ENCODE measurements around the gene TMEM125.

Gene TMEM125

DNA sequence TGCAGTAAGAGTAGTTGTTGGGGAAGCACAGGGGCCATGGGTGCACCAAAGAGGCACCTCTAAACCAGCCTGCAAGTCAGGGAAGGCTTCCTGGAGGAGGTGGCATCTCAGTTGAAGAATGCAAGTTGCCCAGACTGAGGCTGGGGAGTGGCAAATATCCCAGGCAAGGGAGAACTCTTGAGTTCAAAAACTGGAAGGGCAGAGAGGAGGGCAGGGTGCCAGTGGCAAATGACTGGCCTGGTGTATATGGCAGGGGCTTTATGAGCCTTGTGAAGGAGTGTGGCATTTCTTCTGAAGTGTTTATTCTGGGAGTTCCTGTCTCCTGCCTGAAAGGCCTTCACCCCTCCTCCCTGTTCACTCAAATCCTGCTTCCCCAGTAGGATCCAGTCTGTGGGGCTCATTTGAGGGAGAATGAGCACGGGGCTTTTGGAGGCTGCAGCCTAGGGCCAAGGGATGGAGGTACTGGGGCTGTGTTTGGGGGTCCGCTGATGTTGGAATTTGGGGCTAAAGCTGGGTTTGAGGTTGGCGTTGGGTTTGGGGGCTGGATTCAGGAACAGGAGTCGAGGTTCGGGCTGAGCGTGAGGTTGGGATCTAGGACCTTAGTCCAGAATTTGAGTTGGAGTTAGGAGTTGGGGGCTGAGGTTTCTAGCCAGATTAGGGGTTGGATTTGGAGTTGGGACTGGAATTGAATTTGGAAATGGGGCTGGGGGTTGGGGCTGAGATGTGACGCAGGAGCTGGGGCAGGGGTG is at the start of gene TMEM125:
Gene TMEM125 (plus strand): TSS at position 357 of the 749 bp plus-strand sequence. CDS start 2,740 bp downstream, outside the sequence.
- peaks cover 30% of the 10 kb centered on the region for H3K4me1 Mint-ChIP-seq
- no peaks in the 10 kb centered on the region for H3K36me3 Mint-ChIP-seq
- H3K4me3 Mint-ChIP-seq, result peak within 1 kb of the TSS; percentile 38
- no peak within 1 kb of the TSS for H3K27ac Mint-ChIP-seq
- DNase-seq (ENCODE audit: low spot score in 2 of 2) (no peak), ATAC-seq (no peak)
- H3K9me3 Mint-ChIP-seq, result peaks cover 3% of the 10 kb centered on the region

DNA sequence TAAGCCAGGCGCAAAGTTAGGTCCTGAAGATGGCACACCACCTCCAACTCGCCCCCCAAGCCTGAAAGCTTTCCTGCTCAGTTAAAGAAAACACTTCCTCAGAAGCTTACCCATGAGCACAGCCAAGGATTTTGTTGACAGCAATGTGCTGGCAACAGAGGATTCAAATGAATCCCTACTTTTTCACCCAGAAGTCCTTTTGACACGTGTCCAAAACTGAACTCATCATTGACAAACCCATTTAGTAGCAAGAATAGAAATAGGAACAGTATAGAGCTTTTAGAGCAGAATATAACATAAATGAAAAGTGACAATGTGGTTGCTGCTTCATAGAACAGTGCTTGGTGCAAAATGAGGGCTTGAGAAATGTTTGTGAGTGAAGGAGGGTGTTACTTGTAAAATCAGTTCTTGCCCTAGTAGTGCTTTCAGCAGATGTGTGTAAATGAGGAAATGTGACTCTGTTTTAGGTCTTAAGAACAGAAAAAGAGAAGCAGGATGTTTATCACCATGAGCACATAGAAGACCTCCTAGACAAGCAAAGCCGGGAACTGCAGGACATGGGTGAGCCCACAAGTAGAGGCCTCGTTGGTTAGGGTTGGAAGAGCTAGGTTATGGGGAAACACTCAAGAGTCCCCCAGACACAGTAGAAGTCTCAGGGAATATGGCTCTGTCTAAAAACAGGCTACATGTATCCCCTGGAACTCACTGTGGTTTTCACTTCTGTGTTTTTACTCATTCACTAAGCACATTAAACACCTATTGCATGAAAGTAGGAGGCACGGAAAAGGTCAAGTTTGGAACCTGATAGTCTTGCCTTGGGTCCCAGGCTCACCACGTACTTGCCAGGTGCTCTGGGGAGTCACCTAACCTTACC is 48.6 kb upstream of the TMEM125 start:
- Mint-ChIP-seq H3K36me3 (no peaks in the 10 kb centered on the region), H3K27ac (peak overlapping the region; percentile 1), H3K4me1 (no peaks in the 10 kb centered on the region), H3K4me3 (no peak overlapping the region), H3K9me3 (no peaks in the 10 kb centered on the region)
- no peak for DNase-seq (ENCODE audit: low spot score in 2 of 2)
- ATAC-seq, result no peak

DNA sequence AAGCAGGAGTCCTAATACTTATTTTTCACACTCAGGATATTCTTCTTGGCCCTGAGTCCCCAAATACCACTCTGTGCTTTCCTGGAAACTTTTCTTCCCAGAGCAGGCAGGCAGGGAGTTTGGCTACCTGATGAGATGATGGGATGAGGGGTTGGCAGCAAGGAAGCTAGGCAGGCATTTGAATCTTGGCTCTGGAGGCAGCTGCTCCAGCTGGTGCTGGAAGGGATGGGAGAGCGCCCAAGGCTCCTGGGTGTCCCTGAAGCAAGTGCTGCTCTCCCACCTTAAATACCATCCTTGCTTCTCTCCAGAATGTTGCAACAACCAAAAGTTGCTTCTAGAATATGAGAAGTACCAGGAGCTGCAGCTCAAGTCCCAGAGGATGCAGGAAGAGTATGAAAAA is 48.0 kb upstream of the TMEM125 start:
- no peak for ATAC-seq
- no peak for DNase-seq (ENCODE audit: low spot score in 2 of 2)
- Mint-ChIP-seq H3K27ac (no peak overlapping the region), H3K36me3 (no peaks in the 10 kb centered on the region), H3K4me1 (no peaks in the 10 kb centered on the region), H3K9me3 (no peaks in the 10 kb centered on the region), H3K4me3 (no peak overlapping the region)

DNA sequence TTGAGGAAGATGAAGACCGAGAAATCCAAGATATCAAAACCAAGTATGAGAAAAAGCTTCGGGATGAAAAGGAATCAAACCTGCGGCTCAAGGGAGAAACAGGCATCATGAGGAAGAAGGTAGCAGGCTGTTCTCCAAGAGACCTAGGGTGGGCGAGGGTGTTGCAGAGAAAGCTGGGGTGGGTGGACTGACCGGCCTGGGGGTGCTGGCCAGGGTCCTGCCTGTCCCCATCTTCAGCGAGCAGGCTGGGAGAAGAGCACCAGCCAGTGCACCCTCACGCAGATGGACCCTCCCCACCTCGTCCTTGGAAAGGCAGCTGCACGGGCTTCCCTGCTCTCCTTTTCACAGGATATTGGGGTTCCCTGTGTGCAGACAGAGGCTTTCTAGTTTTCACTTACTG is 46.9 kb upstream of the TMEM125 start:
- no peaks in the 10 kb centered on the region for H3K9me3 Mint-ChIP-seq
- no peaks in the 10 kb centered on the region for H3K36me3 Mint-ChIP-seq
- DNase-seq (ENCODE audit: low spot score in 2 of 2), result no peak
- no peaks in the 10 kb centered on the region for H3K4me1 Mint-ChIP-seq
- no peak for ATAC-seq
- no peak overlapping the region for H3K27ac Mint-ChIP-seq
- no peak overlapping the region for H3K4me3 Mint-ChIP-seq

DNA sequence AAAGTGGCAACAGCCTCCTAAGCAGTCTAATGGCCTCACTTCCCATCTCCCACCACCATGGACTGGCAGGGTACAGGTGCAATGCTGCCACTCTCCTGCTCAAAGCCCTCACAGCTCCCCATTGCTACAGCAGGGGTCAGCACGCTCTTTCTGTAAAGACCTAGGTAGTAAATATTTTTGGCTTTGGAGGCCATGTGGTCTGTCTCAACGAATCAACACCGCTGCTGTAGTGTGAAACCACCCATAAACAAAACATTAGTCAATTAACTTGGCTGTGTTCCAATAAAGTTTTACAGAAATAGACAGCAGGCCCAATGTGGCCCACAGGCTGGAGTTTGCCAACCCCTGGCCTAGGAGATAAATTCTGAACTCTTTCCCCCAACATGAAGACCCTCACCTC is 44.6 kb upstream of the TMEM125 start:
- Mint-ChIP-seq H3K36me3 (no peaks in the 10 kb centered on the region), H3K4me3 (no peak overlapping the region), H3K27ac (peak overlapping the region; percentile 7), H3K4me1 (no peaks in the 10 kb centered on the region), H3K9me3 (no peaks in the 10 kb centered on the region)
- no peak for ATAC-seq
- DNase-seq (ENCODE audit: low spot score in 2 of 2), result no peak

DNA sequence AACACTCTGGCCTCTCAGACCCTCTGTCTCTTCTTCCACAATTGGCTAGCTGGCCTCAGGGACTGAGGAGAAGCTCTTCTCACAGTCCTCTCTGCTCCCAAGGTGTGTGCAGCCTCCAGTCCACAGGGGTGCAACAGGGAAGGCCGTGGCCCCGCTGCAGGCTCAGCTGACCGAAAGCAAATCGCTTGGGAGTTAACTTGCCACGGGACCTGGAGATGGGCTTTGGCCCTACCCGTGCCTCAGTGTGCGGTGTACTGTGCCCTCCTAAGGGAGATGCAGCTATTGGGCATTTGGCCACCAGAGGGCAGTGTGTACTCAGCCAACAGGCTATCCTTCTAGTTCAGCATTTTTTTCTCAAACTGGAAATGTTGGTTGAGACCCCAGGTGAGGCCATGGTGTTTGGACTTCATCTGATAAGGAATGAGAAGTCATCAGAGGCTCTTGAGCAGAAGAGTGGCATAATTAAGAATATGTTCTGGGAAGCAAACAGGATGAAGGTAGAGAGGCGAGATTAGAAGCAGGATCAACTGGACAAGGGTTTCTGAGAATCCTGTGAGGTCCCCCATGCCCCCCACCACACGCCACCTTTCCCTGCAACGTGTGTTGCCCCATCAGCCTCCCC is 42.5 kb upstream of the TMEM125 start:
- ATAC-seq, result peak; percentile 85
- H3K36me3 Mint-ChIP-seq, result no peaks in the 10 kb centered on the region
- DNase-seq (ENCODE audit: low spot score in 2 of 2), result peak; percentile 79 to 93
- no peaks in the 10 kb centered on the region for H3K9me3 Mint-ChIP-seq
- no peaks in the 10 kb centered on the region for H3K4me1 Mint-ChIP-seq
- H3K27ac Mint-ChIP-seq, result no peak overlapping the region
- no peak overlapping the region for H3K4me3 Mint-ChIP-seq

DNA sequence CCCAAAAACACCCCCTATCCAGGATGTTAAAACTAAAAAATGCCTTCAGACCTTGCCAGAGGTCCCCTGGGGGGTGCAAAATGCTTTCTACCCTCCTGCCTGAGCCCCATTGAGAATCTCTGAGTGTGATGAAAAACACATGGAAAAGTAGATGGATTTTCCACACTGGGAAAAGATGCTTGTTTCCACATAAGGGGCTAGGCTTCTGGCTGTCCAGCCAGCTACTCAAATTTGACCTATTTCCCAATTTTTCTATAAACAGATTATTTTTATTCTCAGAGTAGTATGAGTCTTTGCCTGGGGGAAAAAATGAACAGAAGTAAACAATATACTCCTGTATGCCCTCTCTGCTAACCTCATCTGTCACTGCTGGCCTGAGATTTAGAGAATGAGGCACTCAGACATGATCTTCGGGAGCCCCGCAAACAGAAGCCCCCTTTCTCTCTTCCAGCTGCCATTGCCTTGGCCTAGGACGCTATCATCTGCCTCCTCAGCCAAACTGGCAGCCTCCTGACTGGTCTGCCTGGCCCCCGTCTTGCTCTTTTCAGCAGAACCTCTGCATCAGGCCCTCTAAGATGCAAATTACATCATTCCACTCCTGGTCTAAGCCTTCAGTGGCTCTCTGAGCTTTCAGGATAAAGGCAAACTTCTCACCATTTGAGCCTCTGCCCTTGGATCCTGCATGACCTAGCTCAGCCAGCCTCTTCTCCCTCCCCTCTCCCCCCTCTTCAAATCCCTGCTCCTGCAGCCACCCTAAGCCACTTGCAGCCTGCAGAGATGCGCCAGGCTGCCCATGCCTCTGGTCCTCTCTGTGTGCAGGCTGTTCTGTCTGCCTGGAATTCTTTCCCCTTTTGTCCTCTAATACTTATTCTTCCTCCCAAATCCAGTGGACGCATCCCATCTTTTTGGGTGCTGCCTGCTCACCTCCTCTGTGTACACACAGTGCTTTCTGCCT is 39.7 kb upstream of the TMEM125 start:
- no peak overlapping the region for H3K27ac Mint-ChIP-seq
- H3K9me3 Mint-ChIP-seq, result no peaks in the 10 kb centered on the region
- no peaks in the 10 kb centered on the region for H3K4me1 Mint-ChIP-seq
- no peak for DNase-seq (ENCODE audit: low spot score in 2 of 2)
- ATAC-seq, result no peak
- H3K36me3 Mint-ChIP-seq, result no peaks in the 10 kb centered on the region
- no peak overlapping the region for H3K4me3 Mint-ChIP-seq

DNA sequence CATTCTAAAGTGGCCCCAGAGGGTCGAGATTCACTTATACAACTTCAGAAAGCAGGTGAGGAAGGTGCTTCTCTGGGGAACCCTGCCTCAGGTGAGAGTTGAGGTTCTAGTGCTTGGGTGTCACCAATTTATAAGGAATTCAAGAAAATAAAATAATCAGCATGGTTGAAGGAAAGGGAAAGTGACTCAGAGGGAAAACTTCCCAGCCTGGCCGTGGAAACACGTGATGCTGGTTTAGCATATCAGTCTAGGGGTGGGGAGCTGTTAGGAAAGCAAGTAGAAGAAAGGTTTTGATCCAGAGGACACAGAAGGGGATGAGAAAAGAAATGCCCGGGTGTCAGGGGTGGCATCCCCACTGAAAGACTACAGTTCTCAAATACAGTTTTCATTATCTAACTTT is 37.7 kb upstream of the TMEM125 start:
- ATAC-seq (no peak), DNase-seq (ENCODE audit: low spot score in 2 of 2) (no peak)
- H3K27ac Mint-ChIP-seq, result no peak overlapping the region
- H3K36me3 Mint-ChIP-seq, result no peaks in the 10 kb centered on the region
- H3K4me3 Mint-ChIP-seq, result no peak overlapping the region
- no peaks in the 10 kb centered on the region for H3K4me1 Mint-ChIP-seq
- no peaks in the 10 kb centered on the region for H3K9me3 Mint-ChIP-seq

DNA sequence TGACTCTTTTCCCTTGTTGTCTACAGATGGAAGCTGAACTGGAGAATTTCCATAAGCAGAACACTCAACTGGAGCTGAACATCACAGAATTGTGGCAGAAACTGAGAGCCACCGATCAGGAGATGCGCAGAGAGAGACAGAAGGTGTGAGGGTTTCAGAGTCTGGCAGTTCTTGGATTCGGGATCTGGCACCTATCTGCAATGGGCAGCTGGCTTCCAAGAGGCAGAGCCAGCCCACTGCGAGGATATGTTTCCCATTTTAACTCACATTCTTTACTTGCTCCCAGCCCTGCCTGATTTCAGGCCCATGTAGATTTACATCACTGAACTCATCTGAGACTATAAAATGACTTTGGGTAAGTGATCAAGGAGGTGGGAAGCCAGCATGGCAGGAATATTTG is 37.3 kb upstream of the TMEM125 start:
- Mint-ChIP-seq H3K4me1 (no peaks in the 10 kb centered on the region), H3K36me3 (no peaks in the 10 kb centered on the region), H3K9me3 (no peaks in the 10 kb centered on the region), H3K27ac (no peak overlapping the region), H3K4me3 (no peak overlapping the region)
- DNase-seq (ENCODE audit: low spot score in 2 of 2), result no peak
- no peak for ATAC-seq

DNA sequence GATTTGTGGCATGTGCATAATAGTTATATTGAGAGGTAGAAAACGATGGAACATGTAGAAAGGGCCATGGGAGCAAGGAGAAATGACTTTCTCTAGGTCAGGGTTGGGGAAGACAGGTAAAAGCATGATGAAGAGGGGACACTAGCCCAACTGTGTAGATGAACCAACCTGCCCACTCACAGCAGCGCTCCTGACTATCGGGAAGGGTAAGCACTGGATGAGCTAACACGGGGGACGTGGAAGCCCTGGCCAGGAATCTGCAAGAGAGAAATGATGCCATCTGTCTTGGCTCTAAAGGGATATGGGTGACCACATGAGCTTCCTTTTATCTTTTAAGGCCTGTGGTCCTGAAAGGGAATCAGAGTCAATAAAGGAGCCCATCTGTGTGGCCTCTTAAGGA is 36.2 kb upstream of the TMEM125 start:
- Mint-ChIP-seq H3K36me3 (no peaks in the 10 kb centered on the region), H3K9me3 (no peaks in the 10 kb centered on the region), H3K4me3 (no peak overlapping the region), H3K27ac (no peak overlapping the region), H3K4me1 (no peaks in the 10 kb centered on the region)
- ATAC-seq, result no peak
- DNase-seq (ENCODE audit: low spot score in 2 of 2), result no peak

DNA sequence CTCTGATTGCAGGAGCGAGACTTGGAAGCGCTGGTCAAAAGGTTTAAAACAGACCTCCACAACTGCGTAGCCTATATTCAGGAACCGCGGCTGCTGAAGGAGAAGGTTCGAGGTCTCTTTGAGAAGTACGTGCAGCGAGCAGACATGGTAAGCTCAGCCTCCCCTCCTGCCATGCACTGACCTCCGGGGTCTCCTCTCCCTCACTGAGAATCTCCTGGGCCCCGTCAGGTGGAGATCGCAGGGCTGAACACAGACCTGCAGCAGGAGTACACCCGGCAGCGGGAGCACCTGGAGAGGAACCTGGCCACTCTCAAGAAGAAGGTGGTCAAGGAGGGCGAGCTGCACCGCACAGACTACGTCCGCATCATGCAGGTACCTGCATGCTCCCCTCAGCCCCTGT is 35.5 kb upstream of the TMEM125 start:
- no peaks in the 10 kb centered on the region for H3K9me3 Mint-ChIP-seq
- H3K4me3 Mint-ChIP-seq, result no peak overlapping the region
- no peak overlapping the region for H3K27ac Mint-ChIP-seq
- no peak for DNase-seq (ENCODE audit: low spot score in 2 of 2)
- no peak for ATAC-seq
- no peaks in the 10 kb centered on the region for H3K4me1 Mint-ChIP-seq
- H3K36me3 Mint-ChIP-seq, result no peaks in the 10 kb centered on the region

DNA sequence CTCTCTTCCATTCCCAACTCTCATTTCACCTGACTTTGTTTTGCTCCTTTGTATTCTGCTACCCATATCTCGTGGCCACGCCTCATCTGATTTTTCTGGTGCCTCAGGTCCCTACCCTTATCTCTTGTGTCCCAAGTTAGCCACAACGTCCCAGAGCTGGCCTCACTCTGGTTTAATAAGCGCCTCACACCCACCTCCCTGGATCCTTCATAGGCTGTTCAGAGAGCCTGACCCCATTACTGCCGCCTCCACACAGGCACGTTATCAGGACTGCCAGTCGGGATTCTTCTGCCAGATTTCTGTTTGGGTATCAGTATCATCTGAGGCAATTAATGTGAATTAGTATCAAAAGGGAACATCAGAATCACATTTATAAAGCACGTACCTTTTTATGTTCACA is 34.7 kb upstream of the TMEM125 start:
- no peak overlapping the region for H3K27ac Mint-ChIP-seq
- H3K9me3 Mint-ChIP-seq, result no peaks in the 10 kb centered on the region
- ATAC-seq (no peak), DNase-seq (ENCODE audit: low spot score in 2 of 2) (no peak)
- no peaks in the 10 kb centered on the region for H3K36me3 Mint-ChIP-seq
- H3K4me1 Mint-ChIP-seq, result no peaks in the 10 kb centered on the region
- no peak overlapping the region for H3K4me3 Mint-ChIP-seq

DNA sequence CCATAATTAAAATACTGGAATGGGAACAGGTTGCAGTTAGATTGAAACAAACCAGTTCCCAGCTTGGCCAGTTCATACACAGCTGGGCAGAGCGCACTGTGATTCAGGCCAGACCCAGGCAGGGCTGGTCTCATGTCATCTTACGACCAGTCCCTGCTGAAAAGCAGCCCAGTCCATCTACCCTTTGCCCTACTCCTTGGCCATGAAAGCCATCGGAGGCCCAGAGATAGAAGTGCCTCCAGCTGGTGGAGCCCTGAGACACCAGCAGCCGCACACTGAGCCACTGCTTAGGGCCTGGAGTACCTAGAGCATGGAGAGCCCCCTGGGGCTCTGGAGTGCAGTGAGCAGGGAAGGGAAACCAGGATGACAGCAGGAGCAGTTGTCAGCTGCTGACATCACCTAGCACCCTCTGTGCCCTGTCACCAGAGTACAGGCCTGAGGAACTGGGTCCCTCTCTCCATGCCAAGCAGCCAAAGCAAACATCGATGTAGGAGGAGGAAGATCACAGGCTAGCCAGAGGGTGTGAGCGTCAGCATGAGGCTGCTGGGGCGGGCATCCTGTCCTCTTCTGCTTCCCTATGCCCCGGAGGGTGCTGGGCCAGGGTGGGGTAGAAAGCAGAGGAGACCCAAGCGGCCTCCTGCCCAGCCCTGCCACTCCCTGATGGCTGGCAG is 34.2 kb upstream of the TMEM125 start:
- Mint-ChIP-seq H3K4me1 (no peaks in the 10 kb centered on the region), H3K27ac (no peak overlapping the region), H3K9me3 (no peaks in the 10 kb centered on the region), H3K4me3 (no peak overlapping the region), H3K36me3 (no peaks in the 10 kb centered on the region)
- ATAC-seq (no peak), DNase-seq (ENCODE audit: low spot score in 2 of 2) (no peak)

DNA sequence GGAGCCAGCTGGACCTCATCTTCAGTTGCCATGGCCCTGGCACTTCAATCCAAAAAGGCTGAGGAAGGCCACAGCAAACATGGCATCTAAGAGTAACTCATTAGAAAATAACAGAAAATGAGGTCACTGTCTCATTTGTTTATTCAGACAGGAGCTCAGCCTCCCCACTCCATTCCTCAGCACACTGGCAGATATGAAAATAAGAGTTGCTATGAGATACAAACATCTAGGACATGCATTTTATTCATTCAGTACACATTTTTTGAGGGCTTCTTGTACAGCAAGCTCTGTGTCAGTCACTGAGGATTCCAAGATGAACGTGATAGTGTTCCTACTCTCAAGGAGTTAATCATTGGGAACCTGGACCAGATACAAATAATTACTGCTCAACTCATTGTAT is 32.7 kb upstream of the TMEM125 start:
- Mint-ChIP-seq H3K4me3 (no peak overlapping the region), H3K27ac (no peak overlapping the region), H3K9me3 (no peaks in the 10 kb centered on the region), H3K36me3 (no peaks in the 10 kb centered on the region), H3K4me1 (no peaks in the 10 kb centered on the region)
- ATAC-seq (no peak), DNase-seq (ENCODE audit: low spot score in 2 of 2) (no peak)

Measured in stimulated activated effector memory CD8-positive, alpha-beta T cell treated with anti-CD3 and anti-CD28 coated beads, Interleukin-12 subunit alpha, Interleukin-12 subunit beta, amount 100 ng/mL, for 72 hours (primary cell).